IMR-90 (cell line): Measurements from ENCODE around the gene VWA8. TPM values are rescaled to one million over a fixed set of nuclear protein-coding genes. Genes with fewer than 3 reads are reported as not detected.
A peak's percentile ranks its signal among the peaks of the same experiment; 100 is the strongest.

ENCODE experiments used
- ATAC-seq: fragments of 200-7000 bp; cut with Tn5 transposase; 2 replicates; pipeline ENCODE4 v1.9.1; 2020; ENCODE audit warnings: low read depth, mild to moderate bottlenecking, moderate library complexity
- BruUV-seq: library from RNA; stranded (reverse); fragments of 400-500 nt; replicated peaks from 2 replicates; lab custom pipeline; 2021; lab: Mats Ljungman, UMichigan
- CTCF ChIA-PET: fragments of 300-600 bp; formaldehyde crosslinking; extraction: SDS; loops from one replicate; lab custom pipeline; 2021; ENCODE audit warnings: antibody characterized with exemption; lab: Yijun Ruan, JAX
- POLR2A ChIA-PET: fragments of 300-600 bp; sonication (Branson Sonifier 250); formaldehyde crosslinking; loops from one replicate; lab custom pipeline; 2022; ENCODE audit warnings: antibody characterized with exemption; ENCODE audit not compliant: unreplicated experiment; lab: Charles Lee
- DNase-seq: peaks from one replicate; pipeline ENCODE4 v3.0.0; 2013
- H2AFZ ChIP-seq: replicated peaks from 2 replicates; pipeline ENCODE3; 2013; ENCODE audit warnings: low read length, mild to moderate bottlenecking; ENCODE audit not compliant: poor library complexity
- H2AK5ac ChIP-seq: 2 replicates; pipeline ENCODE4 v1.6.1; 2013; ENCODE audit warnings: low read depth, low read length, inconsistent platforms
- H2AK9ac ChIP-seq: replicated peaks from 2 replicates; pipeline ENCODE3; 2013; ENCODE audit warnings: mild to moderate bottlenecking, low read depth, low read length, moderate library complexity; ENCODE audit not compliant: poor library complexity
- H2BK120ac ChIP-seq: 2 replicates; pipeline ENCODE4 v1.6.1; 2013; ENCODE audit warnings: low read depth, low read length, inconsistent platforms
- H2BK15ac ChIP-seq: 3 replicates; pipeline ENCODE4 v1.6.1; 2013; ENCODE audit warnings: low read depth, low read length, inconsistent platforms
- H2BK20ac ChIP-seq: 2 replicates; pipeline ENCODE4 v1.6.1; 2013; ENCODE audit warnings: low read depth, mild to moderate bottlenecking, inconsistent platforms, low read length, moderate library complexity
- H2BK5ac ChIP-seq: 2 replicates; pipeline ENCODE4 v1.6.1; 2013; ENCODE audit warnings: mild to moderate bottlenecking, low read depth, low read length, inconsistent platforms; ENCODE audit not compliant: poor library complexity, severe bottlenecking
- H3K14ac ChIP-seq: replicated peaks from 2 replicates; pipeline ENCODE4 v1.6.1; 2013; ENCODE audit warnings: low read depth, low read length, inconsistent platforms
- H3K18ac ChIP-seq: 2 replicates; pipeline ENCODE4 v1.6.1; 2013; ENCODE audit warnings: low read depth, low read length, control low read depth
- H3K23ac ChIP-seq: 2 replicates; pipeline ENCODE4 v1.6.1; 2013; ENCODE audit warnings: low read depth, low read length, inconsistent platforms
- H3K27ac ChIP-seq: 2 replicates; pipeline ENCODE4 v1.5.1; 2013; ENCODE audit warnings: mild to moderate bottlenecking, control low read depth, low read length; ENCODE audit not compliant: insufficient read depth
- H3K27me3 ChIP-seq: 2 replicates; pipeline ENCODE4 v1.6.1; 2013; ENCODE audit warnings: low read length; ENCODE audit not compliant: control insufficient read depth, insufficient read depth
- H3K36me3 ChIP-seq: 2 replicates; pipeline ENCODE4 v1.6.1; 2013; ENCODE audit warnings: low read length, mixed read lengths; ENCODE audit not compliant: control insufficient read depth, insufficient read depth
- H3K4ac ChIP-seq: 2 replicates; pipeline ENCODE4 v1.6.1; 2013; ENCODE audit warnings: low read depth, low read length, inconsistent platforms
- H3K4me1 ChIP-seq: 2 replicates; pipeline ENCODE4 v1.6.1; 2013; ENCODE audit warnings: low read length, mixed read lengths; ENCODE audit not compliant: control insufficient read depth, insufficient read depth
- H3K4me2 ChIP-seq: 2 replicates; pipeline ENCODE4 v1.6.1; 2013; ENCODE audit warnings: low read depth, mild to moderate bottlenecking, control low read depth, low read length, moderate library complexity
- H3K4me3 ChIP-seq: 2 replicates; pipeline ENCODE4 v1.5.1; 2013; ENCODE audit warnings: low read depth, mild to moderate bottlenecking, control low read depth, low read length, moderate library complexity; ENCODE audit not compliant: insufficient read depth
- H3K56ac ChIP-seq: 2 replicates; pipeline ENCODE4 v1.6.1; 2013; ENCODE audit warnings: low read length, inconsistent platforms; ENCODE audit not compliant: insufficient read depth; ENCODE audit errors: extremely low read depth
- H3K79me1 ChIP-seq, 2 experiments: 2 replicates each; pipeline ENCODE4 v1.6.1; 2013; ENCODE audit warnings: low read length in 2 of 2, inconsistent platforms in 1 of 2, low read depth in 1 of 2
- H3K9ac ChIP-seq: 2 replicates; pipeline ENCODE4 v1.6.1; 2013; ENCODE audit warnings: low read depth, low read length, control low read depth
- H3K9me1 ChIP-seq: 2 replicates; pipeline ENCODE4 v1.6.1; 2013; ENCODE audit warnings: low read length, inconsistent platforms; ENCODE audit not compliant: insufficient read depth
- H3K9me3 ChIP-seq: 2 replicates; pipeline ENCODE4 v1.6.1; 2013; ENCODE audit warnings: low read length; ENCODE audit not compliant: control insufficient read depth, insufficient read depth
- H4K20me1 ChIP-seq: 2 replicates; pipeline ENCODE4 v1.6.1; 2013; ENCODE audit warnings: low read length, inconsistent platforms; ENCODE audit not compliant: insufficient read depth
- H4K5ac ChIP-seq: 2 replicates; pipeline ENCODE4 v1.6.1; 2013; ENCODE audit warnings: mild to moderate bottlenecking, low read depth, low read length, control low read depth
- H4K8ac ChIP-seq, 2 experiments: 2 replicates each; pipeline ENCODE4 v1.6.1; 2013; ENCODE audit warnings: low read depth in 2 of 2, low read length in 2 of 2, control low read depth in 1 of 2, inconsistent platforms in 1 of 2
- H4K91ac ChIP-seq: 2 replicates; pipeline ENCODE4 v1.6.1; 2013; ENCODE audit warnings: low read depth, low read length, inconsistent platforms; ENCODE audit not compliant: insufficient read depth
- CEBPB ChIP-seq: IDR thresholded peaks from 2 replicates; pipeline ENCODE4 v1.6.1; 2012; ENCODE audit warnings: low read depth, low read length, improper control_type of control experiment
- FOS ChIP-seq: fragments of 150-350 bp; IDR thresholded peaks from 2 replicates; pipeline ENCODE4 v1.6.1; 2016; ENCODE audit warnings: low read depth, low read length
- MAFK ChIP-seq: IDR thresholded peaks from 2 replicates; pipeline ENCODE4 v1.6.1; 2012; ENCODE audit warnings: low read depth, low read length, improper control_type of control experiment
- MAZ ChIP-seq: IDR thresholded peaks from 2 replicates; pipeline ENCODE4 v1.6.1; 2012; ENCODE audit warnings: low read depth, mild to moderate bottlenecking, low read length, improper control_type of control experiment, moderate library complexity, borderline replicate concordance
- MXI1 ChIP-seq: IDR thresholded peaks from 2 replicates; pipeline ENCODE4 v1.6.1; 2012; ENCODE audit warnings: low read depth, mild to moderate bottlenecking, low read length, moderate library complexity, borderline replicate concordance
- NFE2L2 ChIP-seq: fragments of 150-350 bp; IDR thresholded peaks from 2 replicates; pipeline ENCODE4 v1.6.1; 2016; ENCODE audit warnings: low read depth, mild to moderate bottlenecking, low read length
- RAD21 ChIP-seq: IDR thresholded peaks from 2 replicates; pipeline ENCODE4 v1.6.1; 2012; ENCODE audit warnings: low read length, improper control_type of control experiment
- RCOR1 ChIP-seq: IDR thresholded peaks from 2 replicates; pipeline ENCODE4 v1.6.1; 2012; ENCODE audit warnings: mild to moderate bottlenecking, low read length, improper control_type of control experiment; ENCODE audit not compliant: insufficient replicate concordance
- WGBS, 2 experiments: methylation state at CpG; one replicate each; pipeline versions ENCODE4 v1.1.5 to v1.1.7; 2013; ENCODE audit warnings: missing lambda C conversion rate in 2 of 2; ENCODE audit not compliant: insufficient read length in 1 of 2; ENCODE audit errors: extremely low coverage in 2 of 2; 5-methylcytosine and 5-hydroxymethylcytosine counted together
- dilution Hi-C: fragments of 300-500 bp; cut with HindIII; formaldehyde crosslinking; loops from one replicate; pipeline ENCODE4 v1.14.3; 2018; ENCODE audit warnings: low sequenced_read_pairs; ENCODE audit not compliant: unreplicated experiment
- in situ Hi-C: fragments of 300-500 bp; cut with MboI; formaldehyde crosslinking; loops from 3 replicates; pipeline ENCODE4 v1.14.3; 2019; ENCODE audit warnings: low sequenced_read_pairs, inconsistent platforms, mixed read lengths
- intact Hi-C: fragments of 100-400 bp; cut with micrococcal nuclease; formaldehyde crosslinking; loops from 2 replicates; pipeline ENCODE4 v1.10.0; 2022
- polyA plus RNA-seq, 3 experiments: library from polyadenylated mRNA; depleted of rRNA; stranded (reverse); fragments of >200 nt; gene quantifications; 2 replicates each; pipeline ENCODE4 v1.2.3, GENCODE V29; 2012; ENCODE audit warnings: low replicate concordance in 1 of 3
- total RNA-seq: library from RNA; depleted of rRNA; stranded (reverse); fragments of >200 nt; gene quantifications from 2 replicates; pipeline ENCODE4 v1.2.3, GENCODE V29; 2012

The VWA8 gene
- total and polyA plus RNA-seq, 2 of the 4 experiments (the other 2 are of a cell fraction): 5.9 to 18.3 TPM

DNA sequence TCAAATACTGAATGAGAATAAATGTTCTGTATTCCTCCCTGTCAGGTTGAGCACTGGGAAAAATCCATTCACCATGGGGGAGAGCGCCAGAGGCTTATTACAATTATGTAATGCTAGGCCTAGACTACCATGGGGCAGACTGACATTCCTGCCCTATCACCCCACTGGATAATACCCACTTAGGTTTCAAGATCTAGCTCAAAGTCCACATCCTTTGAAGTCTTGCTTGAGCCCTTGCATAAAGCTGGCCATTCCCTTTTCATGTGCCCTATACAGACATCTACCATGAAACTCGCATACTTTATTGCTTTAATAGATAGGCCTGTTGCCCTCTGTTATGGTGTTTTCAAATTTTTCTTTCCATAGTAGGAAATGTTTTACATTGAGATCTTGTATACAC is 354.3 kb downstream of the VWA8 start:
- Histone ChIP-seq H2BK15ac (0 out of 3 replicates have a peak overlapping the region, but pooled peaks have one; percentile 39), H4K20me1 (no peaks in the 10 kb centered on the region)
- POLR2A ChIA-PET: no interaction called here

More for the DNA sequence above, 354.3 kb downstream of the VWA8 start:
- dilution Hi-C loops (no loop called here), in situ Hi-C loops (no loop called here), intact Hi-C loops (no loop called here)
- H2AK9ac ChIP-seq: no peak overlapping the region
- H3K4me1 ChIP-seq: peaks cover 20% of the 10 kb centered on the region
- H4K91ac ChIP-seq: no peak overlapping the region; the same call in 1 of the 2 replicates
- H3K4me3 ChIP-seq: no peak overlapping the region
- H2BK5ac ChIP-seq: no peak overlapping the region
- no peak overlapping the region for H3K9ac ChIP-seq
- WGBS, 2 experiments: 100% methylated on average over 1 of the region's 2 CpGs; no CpG with 5 or more reads in 1 of the 2 experiments
- no peaks in the 10 kb centered on the region for H3K27me3 ChIP-seq
- H2BK20ac ChIP-seq: no peak overlapping the region
- no peak overlapping the region for H3K23ac ChIP-seq
- 0 out of 2 replicates have a peak, but pooled peaks cover 4% of the 10 kb centered on the region for H3K36me3 ChIP-seq
- H4K5ac ChIP-seq: no peak overlapping the region
- DNase-seq: no peak
- H3K56ac ChIP-seq: no peak overlapping the region
- H2AFZ ChIP-seq: no peak overlapping the region
- peaks cover 17% of the 10 kb centered on the region for H3K9me1 ChIP-seq
- TF ChIP-seq NFE2L2 (no peak), MAFK (no peak), RCOR1 (no peak), FOS (no peak), MXI1 (no peak), MAZ (no peak), RAD21 (no peak), CEBPB (no peak)
- CTCF ChIA-PET: no interaction called here
- no TSS peak for BruUV-seq
- peak overlapping the region in 1 of 2 experiments; percentile 9; a peak in 1 of 4 replicates for H4K8ac ChIP-seq
- no peak overlapping the region for H2AK5ac ChIP-seq
- H3K4ac ChIP-seq: 0 out of 2 replicates have a peak overlapping the region, but pooled peaks have one; percentile 13
- 0 out of 4 replicates have a peak, but pooled peaks cover 0 to 4% of the 10 kb centered on the region in 2 experiments for H3K79me1 ChIP-seq
- no peak overlapping the region for H2BK120ac ChIP-seq
- no peak overlapping the region for H3K4me2 ChIP-seq
- H3K9me3 ChIP-seq: no peaks in the 10 kb centered on the region
- ATAC-seq: no peak
- H3K14ac ChIP-seq: no peak overlapping the region
- peak overlapping the region; percentile 48; the same call in 1 of the 2 replicates for H3K18ac ChIP-seq
- H3K27ac ChIP-seq: no peak overlapping the region
